Pancreas (tissue), 10 donors: ENCODE data around the gene RABGAP1L. TPM values are rescaled to one million over a fixed set of nuclear protein-coding genes. Genes with fewer than 3 reads are reported as not detected.
A peak's percentile ranks its signal among the peaks of the same experiment; 100 is the strongest.

Experiments
- ATAC-seq, 4 donors: fragments of 200-7000 bp; cut with Tn5 transposase; one replicate each; pipeline versions ENCODE4 v1.8.0 to v1.9.1; 2020; ENCODE audit warnings: mild to moderate bottlenecking in 4 of 4, moderate library complexity in 4 of 4
- DNase-seq, 6 donors: peaks; one replicate each; pipeline ENCODE4 v3.0.0-alpha.2; 2020
- FAIRE-seq: peaks from 2 replicates; lab custom pipeline; 2012; peaks lifted over from hg19 to GRCh38; lab: Jason Lieb, UNC
- H3K27ac ChIP-seq, 4 donors: fragments of 200-600 bp; sonication (generic); 1 replicate in 3 of 4; 2 replicates in 1 of 4; pipeline versions ENCODE4 v1.5.0 to v1.8.0; 2020
- H3K27me3 ChIP-seq, 4 donors: fragments of 200-600 bp; one replicate each; pipeline ENCODE4 v1.8.0; 2021
- H3K36me3 ChIP-seq, 3 donors: fragments of 200-600 bp; sonication (generic) in 1 of 3; one replicate each; pipeline versions ENCODE4 v1.5.0 to v1.8.0; 2020 to 2021
- H3K4me1 ChIP-seq, 3 donors: fragments of 200-600 bp; one replicate each; pipeline ENCODE4 v1.8.0; 2021
- H3K4me3 ChIP-seq, 4 donors: fragments of 200-600 bp; sonication (generic) in 2 of 4; one replicate each; pipeline versions ENCODE4 v1.5.0 to v1.8.0; 2020 to 2021
- H3K9me3 ChIP-seq, 4 donors: fragments of 200-600 bp; one replicate each; pipeline ENCODE4 v1.8.0; 2021
- WGBS, 2 donors: extraction: QIAGEN DNeasy Blood & Tissue Kit; methylation state at CpG; one replicate each; pipeline ENCODE4 v1.1.7; 2013; 5-methylcytosine and 5-hydroxymethylcytosine counted together
- intact Hi-C, 3 donors: fragments of 100-400 bp; cut with DNase I; formaldehyde crosslinking; loops; one replicate each; pipeline versions ENCODE4 v1.11.1 to v1.14.2; 2022
- polyA plus RNA-seq, 2 donors: library from polyadenylated mRNA; stranded (reverse); fragments of 200-250 nt; gene quantifications; one replicate each; pipeline ENCODE4 v1.2.3, GENCODE V29; 2013
- total RNA-seq, 6 donors: library from RNA; stranded (reverse); fragmentation: NEBNext Ultra II Directional in 4 of 6; extraction: Animal tissue kit (Norgen Biotek cat#: 25700) in 4 of 6; gene quantifications; one replicate each; pipeline versions ENCODE4 v1.2.1 to v1.2.4, GENCODE V29; 2021 to 2023
- TF ChIP-seq, protein P1 (sequence below), 4 donors: fragments of 200-600 bp; sonication (generic) in 3 of 4; IDR thresholded peaks; one replicate each; pipeline versions ENCODE4 v1.5.0 to v1.8.0; 2021; ENCODE audit warnings: antibody characterized with exemption in 4 of 4
- donor health status: healthy with polysubstance abuse.
- donor health status: DM: no; HTN: no; CAD: no; lungs with moderate emphysema.
- donor health status: DM: no; HTN: no; CAD: no.
- donor health status: control.
- donor health status: control.
- donor health status: Bipolar disorder and iron deficiency.
- donor health status: DM: yes; HTN: yes; CAD: no.
- donor health status: DM: no; HTN: no; CAD: no.
- donor health status: DM: no; HTN: no; CAD: no.
- donor health status: DM: yes; HTN: yes; CAD: no.

Gene RABGAP1L
- total and polyA plus RNA-seq, 8 donors, result 13.9 to 64.8 (median 36.1) TPM

DNA sequence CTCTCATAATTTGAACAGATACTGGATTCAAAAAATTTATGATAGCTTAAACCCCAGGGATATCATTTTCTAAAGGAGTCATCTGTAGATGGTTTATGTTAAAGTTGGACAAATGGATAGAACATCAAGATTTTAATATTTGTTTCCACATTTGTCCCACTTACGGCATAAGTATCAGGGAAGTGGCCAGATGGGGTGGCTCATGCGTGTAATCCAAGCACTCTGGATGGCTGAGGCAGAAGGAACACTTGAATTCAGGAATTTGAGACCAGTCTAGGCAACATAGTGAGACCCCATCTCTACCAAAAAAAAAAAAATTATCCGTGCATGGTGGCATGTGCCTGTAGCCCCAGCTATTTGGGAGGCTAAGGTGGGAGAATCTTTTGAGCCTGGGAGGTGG, 517.5 kb downstream of the RABGAP1L start:
- no peak for ATAC-seq
- DNase-seq, result no peak
- Histone ChIP-seq H3K4me3 (no peak overlapping the region), H3K4me1 (no peaks in the 10 kb centered on the region), H3K27ac (no peak overlapping the region), H3K9me3 (no peaks in the 10 kb centered on the region), H3K27me3 (no peaks in the 10 kb centered on the region), H3K36me3 (no peaks in the 10 kb centered on the region)
- WGBS, 2 donors, result 91 to 97% methylated on average over 3 of the region's 3 CpGs
- no peak for FAIRE-seq
- intact Hi-C loops, result no loop called here
- TF ChIP-seq, protein P1, sequence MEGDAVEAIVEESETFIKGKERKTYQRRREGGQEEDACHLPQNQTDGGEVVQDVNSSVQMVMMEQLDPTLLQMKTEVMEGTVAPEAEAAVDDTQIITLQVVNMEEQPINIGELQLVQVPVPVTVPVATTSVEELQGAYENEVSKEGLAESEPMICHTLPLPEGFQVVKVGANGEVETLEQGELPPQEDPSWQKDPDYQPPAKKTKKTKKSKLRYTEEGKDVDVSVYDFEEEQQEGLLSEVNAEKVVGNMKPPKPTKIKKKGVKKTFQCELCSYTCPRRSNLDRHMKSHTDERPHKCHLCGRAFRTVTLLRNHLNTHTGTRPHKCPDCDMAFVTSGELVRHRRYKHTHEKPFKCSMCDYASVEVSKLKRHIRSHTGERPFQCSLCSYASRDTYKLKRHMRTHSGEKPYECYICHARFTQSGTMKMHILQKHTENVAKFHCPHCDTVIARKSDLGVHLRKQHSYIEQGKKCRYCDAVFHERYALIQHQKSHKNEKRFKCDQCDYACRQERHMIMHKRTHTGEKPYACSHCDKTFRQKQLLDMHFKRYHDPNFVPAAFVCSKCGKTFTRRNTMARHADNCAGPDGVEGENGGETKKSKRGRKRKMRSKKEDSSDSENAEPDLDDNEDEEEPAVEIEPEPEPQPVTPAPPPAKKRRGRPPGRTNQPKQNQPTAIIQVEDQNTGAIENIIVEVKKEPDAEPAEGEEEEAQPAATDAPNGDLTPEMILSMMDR (IDR thresholded peaks at IDR 0.05), result no peak

DNA sequence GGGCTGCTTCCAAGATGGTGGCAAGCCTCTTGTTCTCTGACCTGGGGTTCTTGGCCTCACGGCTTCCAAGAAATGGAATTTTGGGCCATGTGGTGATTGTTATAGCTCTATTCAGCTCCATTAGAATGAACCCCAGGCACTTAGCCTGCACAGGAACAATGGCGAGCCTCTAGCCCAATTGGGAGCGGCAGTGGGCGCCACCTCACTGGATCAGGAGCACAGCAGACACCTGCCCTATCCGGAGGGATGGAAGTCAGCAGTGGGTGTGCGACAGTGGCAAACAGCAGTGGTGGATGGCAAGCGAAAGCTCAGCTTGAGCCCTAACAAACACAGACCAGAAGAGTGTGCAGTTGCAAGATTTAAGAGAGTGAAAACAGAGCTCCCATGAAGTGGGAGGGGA, 519.3 kb downstream of the RABGAP1L start:
- intact Hi-C loops, result no loop called here
- Histone ChIP-seq H3K9me3 (no peaks in the 10 kb centered on the region), H3K27me3 (no peaks in the 10 kb centered on the region), H3K27ac (no peak overlapping the region), H3K4me1 (no peaks in the 10 kb centered on the region), H3K36me3 (no peaks in the 10 kb centered on the region), H3K4me3 (no peak overlapping the region)
- no peak for ATAC-seq
- WGBS, 2 donors, result 96 to 97% methylated on average over 7 of the region's 7 CpGs
- TF ChIP-seq, protein P1 (IDR thresholded peaks at IDR 0.05), result no peak
- FAIRE-seq, result no peak
- peak in 1 of 6 donors; percentile 32 for DNase-seq

DNA sequence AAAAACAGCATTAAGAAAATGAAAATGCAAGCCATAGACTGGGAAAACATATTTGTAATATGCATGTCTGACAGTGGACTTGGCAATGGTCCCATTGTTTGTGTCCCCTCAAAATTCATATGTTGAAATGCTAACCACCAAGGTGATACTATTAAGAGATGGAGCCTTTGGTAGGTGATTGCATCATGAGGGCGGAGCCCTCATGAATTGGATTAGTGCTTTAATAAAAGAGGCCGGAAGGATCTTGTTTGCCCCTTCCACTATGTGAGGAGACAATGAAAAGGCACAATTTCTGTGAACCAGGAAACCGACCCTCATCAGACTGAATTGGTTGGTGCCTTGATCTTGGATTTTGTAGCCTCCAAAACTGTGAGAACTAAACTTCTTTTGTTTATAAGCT, 520.8 kb downstream of the RABGAP1L start:
- Histone ChIP-seq H3K36me3 (no peaks in the 10 kb centered on the region), H3K27ac (no peak overlapping the region), H3K27me3 (no peaks in the 10 kb centered on the region), H3K4me3 (no peak overlapping the region), H3K4me1 (no peaks in the 10 kb centered on the region), H3K9me3 (no peaks in the 10 kb centered on the region)
- no peak for FAIRE-seq
- intact Hi-C loops, result no loop called here
- no peak for ATAC-seq
- WGBS, 2 donors, result 92 to 93% methylated on average over 3 of the region's 3 CpGs
- TF ChIP-seq, protein P1 (IDR thresholded peaks at IDR 0.05), result no peak
- DNase-seq, result no peak

DNA sequence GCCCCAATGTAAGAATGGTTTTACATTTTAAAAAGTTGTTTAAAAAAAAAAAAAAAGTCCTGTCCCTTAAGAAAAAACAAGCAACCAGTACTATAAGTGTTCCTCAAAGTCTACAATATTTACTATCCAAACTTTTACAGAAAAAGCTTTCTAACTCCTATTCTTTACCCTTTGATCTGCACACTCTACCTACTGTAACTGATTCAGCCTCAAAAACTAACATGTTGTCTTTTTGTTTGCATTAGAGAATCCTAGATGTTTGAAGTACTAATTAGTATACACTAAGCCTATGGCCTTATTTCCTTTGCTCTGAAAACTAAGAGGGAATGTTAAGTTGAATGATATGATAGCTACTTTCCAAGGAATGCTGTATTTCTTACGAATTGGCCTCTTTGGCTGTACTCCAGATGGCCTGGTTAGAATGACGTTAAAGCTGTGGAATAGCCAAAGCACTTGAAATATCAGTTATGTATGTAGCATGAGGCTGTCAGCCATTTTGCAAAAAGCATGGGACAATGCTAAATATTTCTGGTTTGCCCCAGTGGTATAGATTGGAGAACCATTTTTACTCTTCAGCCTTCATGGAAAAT, 523.2 kb downstream of the RABGAP1L start:
- Histone ChIP-seq H3K4me1 (no peaks in the 10 kb centered on the region), H3K36me3 (no peaks in the 10 kb centered on the region), H3K27ac (no peak overlapping the region), H3K27me3 (no peaks in the 10 kb centered on the region), H3K9me3 (no peaks in the 10 kb centered on the region), H3K4me3 (no peak overlapping the region)
- intact Hi-C loops, result no loop called here
- DNase-seq (no peak), FAIRE-seq (no peak), ATAC-seq (no peak)
- TF ChIP-seq, protein P1 (IDR thresholded peaks at IDR 0.05), result no peak
- WGBS, 2 donors, result 62 to 70% methylated on average over 2 of the region's 2 CpGs

DNA sequence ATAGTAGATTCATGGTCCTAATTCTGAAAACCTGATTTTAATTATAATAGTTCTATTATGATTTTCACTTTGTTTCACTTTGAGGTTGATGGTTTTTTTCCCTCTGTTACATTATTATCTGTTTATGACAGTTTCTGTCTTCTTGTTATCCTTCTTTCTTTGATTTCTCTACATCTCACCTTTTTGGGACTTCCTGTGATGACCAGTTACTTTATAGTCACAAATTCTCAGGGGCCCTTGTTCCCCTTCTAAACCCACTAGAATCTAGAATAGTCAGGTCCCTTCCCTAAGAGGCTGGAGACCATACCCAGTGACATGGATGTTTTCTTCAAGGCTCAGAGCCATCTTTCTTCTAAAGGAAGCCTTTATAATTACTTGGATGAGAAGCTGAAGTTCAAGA, 526.9 kb downstream of the RABGAP1L start:
- H3K9me3 ChIP-seq, result no peaks in the 10 kb centered on the region

More for the DNA sequence above, 526.9 kb downstream of the RABGAP1L start:
- H3K36me3 ChIP-seq, result no peaks in the 10 kb centered on the region
- FAIRE-seq (no peak), ATAC-seq (no peak), DNase-seq (no peak)
- no peak overlapping the region for H3K27ac ChIP-seq
- no peaks in the 10 kb centered on the region for H3K4me1 ChIP-seq
- intact Hi-C loops, result no loop called here
- H3K4me3 ChIP-seq, result no peak overlapping the region
- TF ChIP-seq, protein P1 (IDR thresholded peaks at IDR 0.05), result no peak
- H3K27me3 ChIP-seq, result no peaks in the 10 kb centered on the region
